WTC11 (cell line): ENCODE measurements around the gene USH1G.

Experiments used
- CREB1 ChIP-seq: sonication (generic); formaldehyde crosslinking; IDR thresholded peaks from 2 replicates; pipeline ENCODE4 v1.8.0; 2023; ENCODE audit warnings: mild to moderate bottlenecking, missing genetic modification reagents
- SP1 ChIP-seq: sonication (generic); formaldehyde crosslinking; conservative IDR thresholded peaks from 2 replicates; pipeline ENCODE4 v1.8.1; 2022; ENCODE audit warnings: missing genetic modification reagents
- ZNF232 ChIP-seq: sonication (generic); formaldehyde crosslinking; IDR thresholded peaks from 2 replicates; pipeline ENCODE4 v1.8.0; 2022; ENCODE audit warnings: mild to moderate bottlenecking, missing genetic modification reagents
- ZNF317 ChIP-seq: sonication (generic); formaldehyde crosslinking; IDR thresholded peaks from 2 replicates; pipeline ENCODE4 v1.8.1; 2023; ENCODE audit warnings: low read depth, mild to moderate bottlenecking, moderate library complexity, missing genetic modification reagents, borderline replicate concordance
- ZNF671 ChIP-seq: fragments of 250-450 bp; sonication (Bioruptor Pico); IDR thresholded peaks from 2 replicates; pipeline ENCODE4 v1.8.0; 2021; ENCODE audit warnings: mild to moderate bottlenecking
- TF ChIP-seq, protein P1 (sequence below): sonication (generic); formaldehyde crosslinking; IDR thresholded peaks from 2 replicates; pipeline ENCODE4 v1.8.1; 2022; ENCODE audit warnings: mild to moderate bottlenecking, missing genetic modification reagents, moderate library complexity, borderline replicate concordance
- TF ChIP-seq, protein P2 (sequence below): fragments of 200-600 bp; IDR thresholded peaks from 2 replicates; pipeline ENCODE4 v1.8.0; 2022; ENCODE audit warnings: antibody characterized with exemption

DNA sequence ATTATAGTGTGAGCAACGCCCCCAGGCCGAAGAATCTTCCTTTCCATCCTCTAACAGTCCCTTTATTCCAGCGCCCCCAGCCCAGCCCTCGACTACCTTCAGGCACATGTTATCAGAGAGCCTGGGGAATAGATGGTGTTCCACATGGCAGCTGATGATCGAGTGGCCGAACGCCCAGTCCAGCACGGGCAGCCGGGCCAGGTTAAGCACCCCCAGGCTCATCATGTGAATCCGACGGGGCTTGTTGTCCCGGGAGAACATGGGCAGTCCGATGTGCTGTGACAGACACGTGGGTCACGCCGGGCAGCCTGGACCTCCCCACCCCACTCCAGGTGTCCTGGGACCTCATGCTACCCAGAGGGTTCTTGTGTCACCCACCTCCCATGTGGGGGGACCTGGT is 43.7 kb downstream of the USH1G start:
- TF ChIP-seq, protein P1, sequence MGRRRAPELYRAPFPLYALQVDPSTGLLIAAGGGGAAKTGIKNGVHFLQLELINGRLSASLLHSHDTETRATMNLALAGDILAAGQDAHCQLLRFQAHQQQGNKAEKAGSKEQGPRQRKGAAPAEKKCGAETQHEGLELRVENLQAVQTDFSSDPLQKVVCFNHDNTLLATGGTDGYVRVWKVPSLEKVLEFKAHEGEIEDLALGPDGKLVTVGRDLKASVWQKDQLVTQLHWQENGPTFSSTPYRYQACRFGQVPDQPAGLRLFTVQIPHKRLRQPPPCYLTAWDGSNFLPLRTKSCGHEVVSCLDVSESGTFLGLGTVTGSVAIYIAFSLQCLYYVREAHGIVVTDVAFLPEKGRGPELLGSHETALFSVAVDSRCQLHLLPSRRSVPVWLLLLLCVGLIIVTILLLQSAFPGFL (CRISPR knock-in tag): no peak
- no peak for TF ChIP-seq SP1 (CRISPR knock-in tag)
- no peak for TF ChIP-seq ZNF232 (CRISPR knock-in tag)
- no peak for TF ChIP-seq CREB1
- no peak for TF ChIP-seq ZNF317 (CRISPR knock-in tag)
- TF ChIP-seq, protein P2, sequence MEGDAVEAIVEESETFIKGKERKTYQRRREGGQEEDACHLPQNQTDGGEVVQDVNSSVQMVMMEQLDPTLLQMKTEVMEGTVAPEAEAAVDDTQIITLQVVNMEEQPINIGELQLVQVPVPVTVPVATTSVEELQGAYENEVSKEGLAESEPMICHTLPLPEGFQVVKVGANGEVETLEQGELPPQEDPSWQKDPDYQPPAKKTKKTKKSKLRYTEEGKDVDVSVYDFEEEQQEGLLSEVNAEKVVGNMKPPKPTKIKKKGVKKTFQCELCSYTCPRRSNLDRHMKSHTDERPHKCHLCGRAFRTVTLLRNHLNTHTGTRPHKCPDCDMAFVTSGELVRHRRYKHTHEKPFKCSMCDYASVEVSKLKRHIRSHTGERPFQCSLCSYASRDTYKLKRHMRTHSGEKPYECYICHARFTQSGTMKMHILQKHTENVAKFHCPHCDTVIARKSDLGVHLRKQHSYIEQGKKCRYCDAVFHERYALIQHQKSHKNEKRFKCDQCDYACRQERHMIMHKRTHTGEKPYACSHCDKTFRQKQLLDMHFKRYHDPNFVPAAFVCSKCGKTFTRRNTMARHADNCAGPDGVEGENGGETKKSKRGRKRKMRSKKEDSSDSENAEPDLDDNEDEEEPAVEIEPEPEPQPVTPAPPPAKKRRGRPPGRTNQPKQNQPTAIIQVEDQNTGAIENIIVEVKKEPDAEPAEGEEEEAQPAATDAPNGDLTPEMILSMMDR: no peak
- TF ChIP-seq ZNF671 (CRISPR knock-in tag): no peak
